Central memory CD4-positive, alpha-beta T cell (primary cell): ENCODE results near the gene PLEKHM1.
"Not testable (repeated sequence)": the region's sequence is repeated elsewhere in the genome, so short reads cannot be mapped to it uniquely, and the experiment has no call there.

ENCODE experiments used
- DNase-seq: peaks from one replicate; pipeline ENCODE4 v3.0.0; 2022

The PLEKHM1 gene

DNA sequence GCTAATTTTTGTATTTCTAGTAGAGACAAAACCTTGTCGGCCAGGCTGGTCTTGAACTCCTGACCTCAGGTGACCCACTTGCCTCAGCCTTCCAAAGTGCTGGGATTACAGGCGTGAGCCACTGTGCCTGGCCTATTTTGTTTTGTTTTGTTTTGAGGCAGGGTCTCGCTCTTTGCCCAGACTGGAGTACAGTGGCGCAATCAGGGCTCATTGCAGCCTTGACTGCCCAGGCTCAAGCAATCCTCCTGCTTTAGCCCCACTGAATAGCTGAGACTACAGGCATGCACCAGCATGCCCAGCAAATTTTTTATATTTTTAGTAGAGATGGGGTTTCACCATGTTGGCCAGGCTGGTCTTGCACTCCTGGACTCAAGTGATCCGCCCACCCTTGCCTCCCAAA is 30.1 kb downstream of the PLEKHM1 start:
- DNase-seq: not testable (repeated sequence)

- DNase-seq: not testable (repeated sequence)
Observed at GRCh38 chr17:45454341-45454740, 36.2 kb downstream of the PLEKHM1 start.

DNA sequence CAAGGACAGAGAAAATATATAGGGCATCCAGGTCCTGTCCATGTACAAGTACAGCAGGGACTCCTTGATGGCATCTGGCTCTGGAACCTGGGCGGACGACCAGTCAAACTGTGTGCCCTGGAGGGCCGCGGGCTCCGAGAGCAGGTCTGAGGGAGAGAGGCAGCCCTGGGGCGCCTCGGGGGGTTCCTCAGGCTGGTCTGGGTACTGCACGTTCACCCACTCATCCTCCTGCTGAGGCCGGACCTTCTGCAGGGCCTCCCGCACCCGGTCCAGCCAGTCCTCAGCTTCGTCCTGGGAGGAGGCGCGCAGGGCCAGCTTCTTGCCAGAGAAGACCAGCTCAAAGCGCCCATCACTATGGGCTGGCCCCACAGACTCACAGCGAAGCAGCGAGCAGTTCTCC is 36.8 kb downstream of the PLEKHM1 start:
- DNase-seq: not testable (repeated sequence)

DNA sequence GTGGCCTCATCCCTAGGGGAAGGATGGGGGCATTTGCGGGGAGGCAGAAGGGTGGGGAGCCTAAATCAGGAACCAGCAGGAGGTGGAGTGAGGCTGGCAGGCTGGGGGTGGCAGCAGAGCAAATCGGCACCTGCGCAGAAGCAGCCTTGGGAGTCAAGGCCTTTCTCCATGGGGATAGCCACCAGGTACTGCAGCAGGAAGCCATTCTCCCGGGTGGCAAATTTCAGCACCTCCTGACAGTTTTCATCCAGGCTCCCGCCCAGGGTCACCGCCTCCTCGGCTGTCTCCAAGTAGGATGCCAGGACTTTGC is 37.3 kb downstream of the PLEKHM1 start:
- DNase-seq: not testable (repeated sequence)

DNA sequence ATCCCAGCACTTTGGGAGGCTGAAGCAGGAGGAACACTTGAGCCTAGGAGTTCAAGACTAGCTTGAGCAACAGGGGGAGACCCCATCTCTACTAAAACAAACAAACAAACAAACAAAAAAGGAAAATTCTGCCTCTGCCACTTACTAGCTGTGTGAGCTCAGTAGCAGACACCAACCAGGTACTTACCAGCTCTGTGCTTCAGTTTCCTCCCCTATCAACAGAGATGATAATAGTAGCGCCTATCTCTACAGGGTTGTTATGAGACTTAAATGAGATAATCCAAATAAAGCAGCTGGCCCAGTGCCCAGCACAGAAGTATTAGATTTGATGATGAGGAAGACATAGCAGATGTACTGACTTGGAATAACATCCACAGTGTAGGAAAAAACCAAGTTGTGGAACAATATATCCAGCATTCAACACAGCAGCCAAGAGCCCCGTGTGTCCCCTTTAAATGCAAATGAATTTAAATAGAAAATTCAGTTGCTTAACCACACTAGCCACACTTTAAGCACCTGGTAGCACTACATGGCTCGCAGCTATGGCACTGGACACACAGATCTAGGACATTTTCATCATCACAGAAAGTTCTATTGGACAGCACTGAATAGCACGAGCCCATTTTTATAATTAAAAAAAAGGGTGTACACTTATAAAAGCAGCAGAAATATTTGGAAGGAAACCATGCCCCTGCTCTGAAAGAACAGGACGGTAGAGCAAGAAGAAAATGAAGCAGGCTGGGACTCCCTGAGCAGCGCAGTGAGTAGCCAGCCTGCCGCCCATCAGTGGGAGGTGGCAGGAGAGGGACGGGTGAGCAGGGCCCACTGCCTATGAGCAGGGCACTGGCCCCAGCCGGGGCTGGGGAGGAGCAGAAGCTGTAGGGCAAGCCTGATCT is 37.9 kb downstream of the PLEKHM1 start:
- DNase-seq: not testable (repeated sequence)

- DNase-seq: not testable (repeated sequence)
Observed at GRCh38 chr17:45451660-45452059, 38.9 kb downstream of the PLEKHM1 start.

- DNase-seq: no peak
Observed at GRCh38 chr17:45451131-45451530, 39.4 kb downstream of the PLEKHM1 start.

DNA sequence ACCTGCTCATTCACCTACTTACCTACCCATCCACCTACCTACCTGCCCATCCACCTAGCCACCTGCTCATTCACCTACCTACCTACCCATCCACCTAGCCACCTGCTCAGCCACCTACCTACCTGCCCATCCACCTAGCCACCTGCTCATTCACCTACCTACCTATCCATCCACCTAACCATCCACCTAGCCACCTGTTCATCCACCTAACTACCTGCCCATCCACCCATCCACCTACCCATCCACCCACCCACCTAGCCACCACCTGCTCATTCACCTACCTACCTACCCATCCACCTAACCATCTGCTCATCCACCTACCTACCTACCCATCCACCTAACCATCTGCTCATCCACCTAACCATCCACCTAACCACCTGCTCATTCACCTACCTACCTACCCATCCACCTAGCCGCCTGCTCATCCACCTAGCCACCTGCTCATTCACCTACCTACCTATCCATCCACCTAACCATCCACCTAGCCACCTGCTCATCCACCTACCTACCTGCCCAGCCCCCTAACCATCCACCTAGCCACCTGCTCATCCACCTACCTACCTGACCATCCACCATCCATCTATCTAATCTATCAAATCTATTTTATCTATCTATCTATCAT is 40.7 kb downstream of the PLEKHM1 start:
- DNase-seq: not testable (repeated sequence)

GRCh38 chr17:45449260-45449659 is 41.3 kb downstream of the PLEKHM1 start:
- DNase-seq: not testable (repeated sequence)

DNA sequence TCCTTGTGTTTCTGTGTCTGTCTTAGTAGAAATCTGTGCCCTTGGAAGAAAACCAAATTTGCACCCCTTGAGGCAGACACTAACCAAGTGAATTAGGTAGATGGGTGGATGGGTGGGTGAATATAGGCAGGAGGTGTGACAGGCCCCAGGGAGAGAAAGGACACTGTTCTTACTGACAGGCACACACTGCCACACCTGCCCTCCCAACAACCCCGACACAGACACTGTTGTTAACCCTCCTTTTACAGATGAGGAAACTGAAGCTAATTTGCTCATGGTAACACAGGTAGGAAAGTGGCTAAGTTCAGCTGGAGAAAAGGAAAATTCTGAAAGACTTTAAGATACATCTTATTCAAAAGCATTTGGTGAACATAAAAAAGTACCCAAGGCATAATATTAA is 42.0 kb downstream of the PLEKHM1 start:
- DNase-seq: not testable (repeated sequence)

DNA sequence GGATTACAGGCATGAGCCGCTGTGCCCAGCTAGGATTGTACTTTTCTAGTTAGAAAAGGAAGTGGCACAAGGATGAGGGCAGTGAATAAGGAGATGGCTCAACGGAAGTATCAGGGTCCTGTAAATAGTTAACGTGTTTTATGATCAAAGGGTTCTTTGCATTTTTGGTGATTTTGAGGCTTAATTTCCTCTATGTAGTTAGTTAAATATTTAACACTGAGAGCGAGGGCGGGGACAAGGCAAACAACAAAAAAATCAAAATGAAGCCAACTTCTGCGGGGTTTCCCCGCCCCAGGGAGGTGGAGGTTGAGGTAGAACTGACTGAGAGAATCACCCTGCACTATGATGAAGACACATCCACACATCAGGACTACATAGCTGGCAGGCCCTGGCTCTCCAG is 42.5 kb downstream of the PLEKHM1 start:
- DNase-seq: not testable (repeated sequence)

- not testable (repeated sequence) for DNase-seq
Observed at GRCh38 chr17:45447650-45448049, 42.9 kb downstream of the PLEKHM1 start.

DNA sequence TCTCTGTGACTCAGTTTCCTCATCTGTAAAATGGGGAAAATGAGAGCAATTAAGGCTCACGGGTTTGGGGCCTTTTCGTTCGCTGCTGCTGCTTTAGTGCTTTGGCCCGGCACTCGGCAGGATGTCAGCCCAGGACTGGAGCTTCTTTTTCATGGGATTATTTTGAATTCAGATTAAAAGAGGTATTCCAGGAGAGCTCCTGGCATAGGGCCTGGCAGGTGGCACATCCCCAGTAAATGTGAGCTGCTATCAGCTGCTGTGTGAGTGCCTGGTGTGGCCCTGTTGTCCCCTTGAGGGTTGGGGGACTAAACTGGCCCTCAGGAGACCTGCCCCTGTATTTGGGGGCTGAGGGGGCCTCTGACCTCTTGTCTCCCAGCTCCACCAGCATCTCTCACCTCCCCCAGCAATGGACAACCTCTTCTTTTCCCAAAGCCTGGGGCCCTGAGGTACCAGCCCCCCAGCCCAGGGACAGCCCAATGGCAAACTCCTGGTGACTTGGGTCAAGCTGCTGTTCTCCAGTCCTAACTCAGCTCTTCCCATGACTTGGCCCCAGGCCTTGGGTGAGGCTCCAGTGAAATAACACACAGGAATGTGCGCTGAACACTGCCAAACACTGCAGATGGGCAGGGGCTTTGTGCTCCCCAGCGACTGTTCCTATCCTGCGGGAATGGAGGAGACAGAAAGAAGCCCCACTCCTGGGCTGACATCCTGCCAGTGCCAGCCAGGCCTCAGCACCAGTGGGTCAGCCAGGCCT is 43.5 kb downstream of the PLEKHM1 start:
- not testable (repeated sequence) for DNase-seq

DNA sequence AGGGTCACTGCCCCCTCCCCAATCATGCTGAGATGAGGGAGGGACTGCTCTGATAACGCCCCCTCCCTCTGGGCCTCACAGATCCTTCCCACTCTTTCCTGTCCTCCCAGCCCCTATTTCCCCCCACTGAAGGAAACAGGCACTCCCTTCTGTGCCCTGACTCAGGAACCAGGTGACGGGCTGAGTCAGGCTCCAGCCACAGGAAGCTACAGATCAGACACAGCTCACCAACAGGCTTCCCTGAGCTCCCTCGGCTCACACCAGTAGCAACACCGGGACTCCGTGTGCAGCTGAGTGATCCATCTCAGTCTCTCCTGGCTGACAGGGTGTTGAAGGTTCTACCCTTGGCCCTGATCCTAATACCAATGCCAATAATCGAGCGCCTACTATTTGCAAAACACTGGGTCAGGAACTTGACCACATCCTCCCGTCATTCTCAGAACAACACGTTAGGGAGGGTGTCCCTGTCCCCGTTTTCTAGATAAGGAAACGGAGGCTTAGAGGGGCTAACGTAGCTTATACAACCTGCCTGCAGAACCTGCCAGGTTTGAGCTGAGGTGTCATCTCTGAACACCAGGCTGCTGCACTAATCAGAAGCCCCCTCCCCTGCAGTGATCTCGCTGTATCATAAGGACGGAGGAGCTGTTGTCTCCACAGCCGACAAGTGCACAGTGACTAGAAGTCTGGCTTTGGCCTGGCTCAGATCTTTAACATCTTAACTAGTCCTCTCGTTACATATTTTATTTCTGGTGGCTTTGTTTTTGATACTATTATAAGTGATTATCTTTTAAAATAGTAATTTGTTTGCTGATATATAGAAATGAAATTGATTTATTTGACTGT is 44.4 kb downstream of the PLEKHM1 start:
- not testable (repeated sequence) for DNase-seq

GRCh38 chr17:45444856-45445820 is 45.4 kb downstream of the PLEKHM1 start:
- not testable (repeated sequence) for DNase-seq

DNA sequence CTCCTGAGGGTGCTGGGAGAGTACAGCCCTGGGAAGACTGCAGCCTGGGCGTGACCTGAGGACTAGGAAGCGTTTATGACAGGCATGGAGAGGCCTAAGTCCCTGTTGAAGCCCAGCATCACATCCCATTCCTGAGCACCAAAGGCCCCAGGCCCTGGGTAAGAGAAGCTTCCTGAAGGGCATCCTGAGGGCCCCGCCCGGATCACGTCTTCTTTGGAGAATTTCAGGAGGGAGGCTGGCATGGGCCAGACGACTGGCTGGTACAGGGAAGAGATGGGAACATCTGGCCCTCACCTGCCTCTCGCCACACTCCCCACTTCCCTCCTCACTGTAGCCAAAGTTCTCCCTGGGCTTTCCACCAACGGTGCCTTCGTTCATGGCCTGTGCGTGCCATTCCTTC is 46.2 kb downstream of the PLEKHM1 start:
- DNase-seq: not testable (repeated sequence)

GRCh38 chr17:45443371-45444260 is 46.9 kb downstream of the PLEKHM1 start:
- DNase-seq: not testable (repeated sequence)

DNA sequence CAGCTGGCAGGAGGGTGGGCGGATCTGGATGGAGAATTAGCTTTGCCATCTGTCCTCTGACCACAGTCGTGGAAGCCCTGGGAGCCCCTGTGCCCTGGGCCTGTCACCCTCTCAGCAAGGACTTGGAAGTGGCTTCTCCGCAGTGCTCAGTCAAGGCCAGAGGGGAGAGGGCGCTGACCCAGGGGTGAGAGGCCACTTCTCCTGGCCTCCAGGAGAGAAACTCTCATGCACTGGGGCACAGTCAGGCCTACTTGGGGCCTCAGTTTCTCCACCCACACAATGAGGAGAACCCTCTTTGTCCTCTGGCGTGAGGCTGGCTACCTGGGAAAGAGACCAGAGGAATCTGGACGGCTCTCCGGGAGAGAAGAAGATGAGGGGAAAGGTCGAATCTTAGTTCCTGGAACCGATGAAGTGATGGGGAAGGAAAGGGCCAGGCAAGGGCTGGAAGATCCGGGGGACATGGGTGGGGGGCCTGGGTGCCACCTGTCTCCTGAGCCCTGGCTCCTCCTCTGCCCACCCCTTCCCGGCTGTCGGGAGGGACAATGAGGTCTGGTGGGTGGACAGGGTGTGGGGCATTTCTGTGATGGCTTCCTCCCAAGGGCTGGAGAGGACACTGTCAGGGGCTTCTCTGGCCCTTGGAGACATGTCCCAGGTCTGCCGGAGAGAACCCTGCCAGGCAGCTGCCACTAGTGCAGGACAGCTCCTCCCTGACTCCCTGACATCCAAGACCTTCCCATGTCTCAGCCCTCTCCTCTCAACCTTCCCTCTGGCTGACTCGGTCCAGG is 48.8 kb downstream of the PLEKHM1 start:
- no peak for DNase-seq

DNA sequence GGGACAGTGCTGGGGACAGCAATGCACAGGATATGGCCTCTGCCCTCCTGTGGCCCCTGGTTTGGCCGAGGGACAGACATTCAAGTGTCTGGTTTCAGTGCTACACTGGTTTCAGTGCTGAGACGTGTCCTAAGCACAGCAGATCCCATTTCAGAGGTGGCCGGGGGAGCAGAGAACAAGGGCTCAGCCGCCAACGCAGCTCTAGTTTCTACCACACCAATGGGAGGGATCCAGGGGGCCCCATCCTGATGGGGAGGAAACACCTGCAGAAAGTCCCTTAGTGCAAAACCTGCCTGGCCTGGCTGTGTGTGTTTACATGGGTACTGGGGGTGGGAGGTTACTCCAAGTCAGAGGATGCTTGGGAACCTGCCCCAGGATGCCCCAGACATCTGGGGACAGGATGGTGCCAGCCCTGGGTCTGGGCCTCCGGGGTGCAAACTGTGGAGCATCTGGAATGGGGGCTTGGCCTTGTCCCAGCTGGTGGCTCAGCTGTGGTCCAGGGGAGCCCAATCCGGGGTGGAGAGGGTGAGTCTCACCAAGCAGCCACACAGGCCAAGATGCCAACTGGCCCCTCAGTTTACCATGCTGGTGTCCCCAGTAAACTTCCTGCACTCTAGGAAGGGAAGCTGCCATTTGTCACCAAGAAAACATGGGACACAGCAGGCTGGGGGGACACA is 49.5 kb downstream of the PLEKHM1 start:
- not testable (repeated sequence) for DNase-seq
